Lower leg skin (tissue), 4 donors: Measurements from ENCODE around the gene ADD2. TPM values are rescaled to one million over a fixed set of nuclear protein-coding genes. Genes with fewer than 3 reads are reported as not detected.

Experiments
- DNase-seq, 2 donors: peaks; one replicate each; pipeline ENCODE4 v3.0.0-alpha.2; 2019; ENCODE audit warnings: low spot score in 2 of 2
- H3K4me3 ChIP-seq: fragments of 200-600 bp; sonication (generic); 2 replicates; pipeline ENCODE4 v1.5.1; 2017; ENCODE audit warnings: mild to moderate bottlenecking, low read depth; ENCODE audit not compliant: poor library complexity, severe bottlenecking
- POLR2A ChIP-seq, 2 donors: fragments of 450-650 bp; IDR thresholded peaks; one replicate each; pipeline ENCODE4 v1.6.1; 2016 to 2017; ENCODE audit warnings: antibody characterized with exemption in 2 of 2, mild to moderate bottlenecking in 1 of 2, moderate library complexity in 1 of 2
- WGBS, 2 donors: methylation state at CpG; one replicate each; pipeline ENCODE4 v1.1.5; 2018; 5-methylcytosine and 5-hydroxymethylcytosine counted together
- intact Hi-C: fragments of 100-400 bp; cut with DNase I; formaldehyde crosslinking; loops from one replicate; pipeline ENCODE4 v1.15.0; 2023; ENCODE audit warnings: low total_unique reads
- total RNA-seq, 4 donors: library from RNA; depleted of rRNA; stranded (reverse); fragments of >200 nt; gene quantifications; one replicate each; pipeline ENCODE4 v1.1.0, GENCODE V29; 2016
- TF ChIP-seq, protein P1 (sequence below), 3 donors: fragments of 450-650 bp; IDR thresholded peaks; one replicate each; pipeline ENCODE4 v1.5.1; 2016; ENCODE audit warnings: antibody characterized with exemption in 3 of 3, mild to moderate bottlenecking in 3 of 3, moderate library complexity in 2 of 3

ADD2 gene
- total RNA-seq, 4 donors from 2014 or later, result 0.17 to 1.2 (median 0.54) TPM

DNA sequence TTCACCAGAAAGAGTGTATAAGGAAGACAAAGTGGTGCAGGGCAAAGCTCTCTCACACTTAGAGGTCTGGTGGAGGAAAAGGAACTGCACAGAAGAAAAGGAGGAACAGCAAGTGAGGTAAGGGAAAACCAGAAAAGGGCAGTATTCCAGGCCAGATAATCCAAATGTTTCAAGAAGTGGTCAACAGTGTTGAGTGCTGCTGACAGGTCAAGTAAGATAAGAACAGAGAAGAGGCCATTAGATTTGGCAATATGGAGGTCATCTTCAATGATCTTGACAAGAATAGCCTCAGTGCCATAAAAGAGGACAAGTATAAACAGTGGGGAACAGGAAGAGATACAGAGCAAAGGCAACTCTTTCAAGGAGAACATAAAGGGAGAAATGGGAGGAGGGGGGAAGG, 15.0 kb downstream of the ADD2 start:
- no peak for DNase-seq
- H3K4me3 ChIP-seq, result no peak overlapping the region
- intact Hi-C loops, result no loop called here
- TF ChIP-seq, protein P1, sequence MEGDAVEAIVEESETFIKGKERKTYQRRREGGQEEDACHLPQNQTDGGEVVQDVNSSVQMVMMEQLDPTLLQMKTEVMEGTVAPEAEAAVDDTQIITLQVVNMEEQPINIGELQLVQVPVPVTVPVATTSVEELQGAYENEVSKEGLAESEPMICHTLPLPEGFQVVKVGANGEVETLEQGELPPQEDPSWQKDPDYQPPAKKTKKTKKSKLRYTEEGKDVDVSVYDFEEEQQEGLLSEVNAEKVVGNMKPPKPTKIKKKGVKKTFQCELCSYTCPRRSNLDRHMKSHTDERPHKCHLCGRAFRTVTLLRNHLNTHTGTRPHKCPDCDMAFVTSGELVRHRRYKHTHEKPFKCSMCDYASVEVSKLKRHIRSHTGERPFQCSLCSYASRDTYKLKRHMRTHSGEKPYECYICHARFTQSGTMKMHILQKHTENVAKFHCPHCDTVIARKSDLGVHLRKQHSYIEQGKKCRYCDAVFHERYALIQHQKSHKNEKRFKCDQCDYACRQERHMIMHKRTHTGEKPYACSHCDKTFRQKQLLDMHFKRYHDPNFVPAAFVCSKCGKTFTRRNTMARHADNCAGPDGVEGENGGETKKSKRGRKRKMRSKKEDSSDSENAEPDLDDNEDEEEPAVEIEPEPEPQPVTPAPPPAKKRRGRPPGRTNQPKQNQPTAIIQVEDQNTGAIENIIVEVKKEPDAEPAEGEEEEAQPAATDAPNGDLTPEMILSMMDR (IDR thresholded peaks at IDR 0.05), result no peak
- TF ChIP-seq POLR2A (IDR thresholded peaks at IDR 0.05), result no peak

DNA sequence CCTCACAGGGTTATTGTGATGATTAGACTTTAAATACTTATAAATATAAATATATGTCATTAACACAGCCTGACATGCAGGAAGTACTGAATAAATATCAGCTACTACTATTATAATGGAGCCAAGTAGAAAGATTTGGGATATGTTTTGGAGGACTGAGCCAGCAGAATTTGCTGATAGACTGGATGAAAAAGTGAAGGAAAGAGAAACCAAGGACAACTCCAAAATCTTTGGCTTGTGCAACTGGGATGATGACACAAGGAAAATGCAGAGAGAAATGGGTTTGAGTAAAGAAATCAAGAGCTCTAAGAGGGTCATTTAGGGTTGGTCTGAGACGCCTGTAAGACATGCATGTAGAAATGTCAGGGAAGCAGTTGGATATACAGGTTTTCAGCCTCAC, 15.6 kb downstream of the ADD2 start:
- intact Hi-C loops, result no loop called here
- TF ChIP-seq, protein P1 (IDR thresholded peaks at IDR 0.05), result no peak
- TF ChIP-seq POLR2A (IDR thresholded peaks at IDR 0.05), result no peak
- WGBS, 2 donors, result 64 to 83% methylated on average over 1 of the region's 1 CpG
- no peak for DNase-seq
- no peak overlapping the region for H3K4me3 ChIP-seq

DNA sequence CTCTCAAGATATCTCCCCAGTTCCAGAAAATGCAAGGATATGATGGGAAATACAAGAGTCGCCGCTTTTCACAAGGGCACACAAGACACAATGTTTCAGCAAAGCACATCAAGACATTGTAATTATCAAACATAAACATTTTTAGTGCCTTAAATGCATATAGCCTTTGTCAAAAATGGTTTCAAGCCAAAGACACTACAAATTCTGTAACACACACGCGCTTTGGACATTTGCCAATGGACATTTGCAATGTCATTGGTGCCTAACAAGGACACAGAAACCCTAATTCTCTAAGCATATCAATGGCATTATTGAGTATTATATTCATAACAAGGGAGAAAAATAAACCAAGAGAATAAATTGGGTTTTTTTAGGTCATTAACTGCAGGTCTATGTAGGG, 16.1 kb downstream of the ADD2 start:
- WGBS, 2 donors, result 69 to 70% methylated on average over 4 of the region's 4 CpGs
- no peak overlapping the region for H3K4me3 ChIP-seq
- no peak for TF ChIP-seq POLR2A (IDR thresholded peaks at IDR 0.05)
- no peak for DNase-seq
- intact Hi-C loops, result no loop called here

DNA sequence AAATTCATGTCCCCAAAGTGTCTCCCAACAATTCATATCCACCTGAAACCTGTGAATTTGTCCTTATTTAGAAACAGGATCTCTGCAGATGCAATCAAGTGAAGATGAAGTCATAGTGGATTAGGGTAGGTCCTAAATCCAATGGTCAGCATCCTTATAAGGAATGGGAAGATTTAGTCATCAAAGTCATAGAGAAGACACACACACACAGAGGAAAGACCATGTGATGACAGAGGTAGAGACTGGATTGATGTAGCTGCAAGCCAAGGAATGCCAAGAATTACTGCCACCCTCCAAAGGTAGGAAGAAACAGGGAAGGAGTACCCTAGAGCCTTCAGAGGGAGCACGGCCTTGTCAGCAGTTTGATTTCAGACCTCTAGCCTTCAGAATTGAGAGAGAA, 17.7 kb downstream of the ADD2 start:
- WGBS, 2 donors, result 70 to 81% methylated on average over 1 of the region's 1 CpG
- TF ChIP-seq POLR2A (IDR thresholded peaks at IDR 0.05), result no peak
- TF ChIP-seq, protein P1 (IDR thresholded peaks at IDR 0.05), result no peak
- intact Hi-C loops, result no loop called here
- no peak overlapping the region for H3K4me3 ChIP-seq
- DNase-seq, result no peak

DNA sequence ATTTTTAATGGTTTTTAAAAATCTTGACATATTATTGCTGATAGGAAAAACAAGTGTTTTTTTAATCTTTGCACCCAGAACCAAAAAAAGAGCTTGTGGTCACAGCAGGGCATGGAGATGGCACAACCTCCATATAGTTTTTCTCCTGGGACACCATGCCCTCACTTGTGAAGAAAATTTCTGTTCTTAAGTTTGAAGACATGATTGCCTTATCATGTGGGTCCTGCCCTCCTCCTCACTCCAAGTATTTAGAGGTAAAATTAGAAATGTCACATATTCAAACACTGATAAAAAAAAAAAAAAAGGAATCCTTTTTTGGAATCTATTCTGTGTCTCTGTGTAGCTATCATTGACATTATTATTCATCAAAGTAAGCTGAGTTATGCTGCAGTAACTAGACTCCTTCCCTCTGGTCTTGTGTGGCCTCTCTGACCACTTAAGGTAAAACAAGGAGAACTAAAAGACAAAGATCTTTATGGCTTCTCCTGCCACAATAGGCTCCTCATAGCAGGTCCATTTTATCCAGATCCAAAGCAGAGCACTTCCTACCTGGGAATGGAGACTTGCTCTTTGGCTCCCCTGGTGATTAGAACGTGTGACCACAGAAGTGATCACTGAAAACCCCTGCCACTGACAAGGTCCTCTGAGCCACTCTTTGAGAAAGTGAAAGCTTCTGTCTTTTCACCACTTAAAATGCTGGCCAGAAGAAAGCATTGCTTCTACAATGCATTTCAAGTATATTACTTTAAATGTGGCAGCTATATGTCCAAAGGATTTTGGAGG, 19.8 kb downstream of the ADD2 start:
- 52 to 57% methylated on average over 1 of the region's 1 CpG for WGBS, 2 donors

DNA sequence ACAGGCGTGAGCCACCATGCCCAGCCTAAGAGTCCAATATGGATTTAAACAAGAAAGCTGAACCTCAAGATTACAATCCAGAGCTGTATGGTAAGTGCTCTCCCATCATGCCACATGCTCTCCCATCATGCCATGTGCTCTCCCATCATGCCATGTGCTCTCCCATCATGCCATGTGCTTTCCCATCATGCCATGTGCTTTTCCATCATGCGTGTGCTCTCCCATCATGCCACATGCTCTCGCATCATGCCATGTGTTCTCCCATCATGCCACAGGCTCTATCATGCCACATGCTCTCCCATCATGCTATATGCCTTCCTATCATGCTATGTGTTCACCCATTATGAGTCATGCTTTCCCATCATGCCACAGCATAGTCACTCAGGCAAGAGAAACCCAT, 20.7 kb downstream of the ADD2 start:
- intact Hi-C loops, result no loop called here
- TF ChIP-seq POLR2A (IDR thresholded peaks at IDR 0.05), result no peak
- TF ChIP-seq, protein P1 (IDR thresholded peaks at IDR 0.05), result no peak
- no peak overlapping the region for H3K4me3 ChIP-seq
- no peak for DNase-seq
- 95 to 97% methylated on average over 3 of the region's 3 CpGs for WGBS, 2 donors

More for the DNA sequence above, 19.8 kb downstream of the ADD2 start:
- no peak overlapping the region for H3K4me3 ChIP-seq
- intact Hi-C loops, result no loop called here
- TF ChIP-seq, protein P1 (IDR thresholded peaks at IDR 0.05), result no peak
- no peak for TF ChIP-seq POLR2A (IDR thresholded peaks at IDR 0.05)
- DNase-seq, result no peak
